GM12892 (cell line): ENCODE results near the gene SCCPDH.

Experiments
- POLR2A ChIP-seq: IDR thresholded peaks from 2 replicates; pipeline ENCODE4 v1.6.1; 2011; ENCODE audit warnings: low read depth, low read length, control low read depth
- POLR2AphosphoS5 ChIP-seq: IDR thresholded peaks from 2 replicates; pipeline ENCODE4 v1.6.1; 2011; ENCODE audit warnings: low read depth, low read length, control low read depth
- TAF1 ChIP-seq: IDR thresholded peaks from 2 replicates; pipeline ENCODE4 v1.6.1; 2011; ENCODE audit warnings: low read depth, mild to moderate bottlenecking, control low read depth, low read length, borderline replicate concordance

GRCh38 chr1:246698466-246699094 lies 25.6 kb upstream of the SCCPDH start:
- TF ChIP-seq POLR2AphosphoS5: no peak
- TF ChIP-seq POLR2A: no peak
- TF ChIP-seq TAF1: no peak
